ENCODE data around the gene ZNF652. TPM values are rescaled to one million over a fixed set of nuclear protein-coding genes. Genes with fewer than 3 reads are reported as not detected.

The ZNF652 gene
- polyA plus RNA-seq, 1 donor from 2014 or later, result 26.7 TPM

DNA sequence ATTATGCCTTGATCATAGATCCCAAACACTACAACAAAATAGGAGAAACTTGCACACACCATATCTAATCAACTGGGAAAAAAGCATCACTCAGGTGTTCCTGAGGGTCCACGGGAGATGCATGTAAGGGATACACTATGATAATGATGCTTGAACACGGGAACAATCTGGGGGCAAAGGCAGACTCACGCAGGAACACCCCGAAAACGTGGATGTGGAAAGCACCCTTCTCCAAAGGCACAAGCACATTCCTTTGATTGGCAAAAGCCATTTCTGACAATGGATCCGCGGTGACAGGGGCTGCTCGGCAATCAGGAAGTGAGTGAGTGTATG, 1.3 kb downstream of the ZNF652 start:
- H3K4me2 ChIP-seq (ENCODE audit: low read length), result peak overlapping the region; percentile 93
- H4K20me1 ChIP-seq (ENCODE audit: insufficient read depth), result no peaks in the 10 kb centered on the region
- peak overlapping the region; percentile 90 for H3K27ac ChIP-seq (ENCODE audit: low read length)

DNA sequence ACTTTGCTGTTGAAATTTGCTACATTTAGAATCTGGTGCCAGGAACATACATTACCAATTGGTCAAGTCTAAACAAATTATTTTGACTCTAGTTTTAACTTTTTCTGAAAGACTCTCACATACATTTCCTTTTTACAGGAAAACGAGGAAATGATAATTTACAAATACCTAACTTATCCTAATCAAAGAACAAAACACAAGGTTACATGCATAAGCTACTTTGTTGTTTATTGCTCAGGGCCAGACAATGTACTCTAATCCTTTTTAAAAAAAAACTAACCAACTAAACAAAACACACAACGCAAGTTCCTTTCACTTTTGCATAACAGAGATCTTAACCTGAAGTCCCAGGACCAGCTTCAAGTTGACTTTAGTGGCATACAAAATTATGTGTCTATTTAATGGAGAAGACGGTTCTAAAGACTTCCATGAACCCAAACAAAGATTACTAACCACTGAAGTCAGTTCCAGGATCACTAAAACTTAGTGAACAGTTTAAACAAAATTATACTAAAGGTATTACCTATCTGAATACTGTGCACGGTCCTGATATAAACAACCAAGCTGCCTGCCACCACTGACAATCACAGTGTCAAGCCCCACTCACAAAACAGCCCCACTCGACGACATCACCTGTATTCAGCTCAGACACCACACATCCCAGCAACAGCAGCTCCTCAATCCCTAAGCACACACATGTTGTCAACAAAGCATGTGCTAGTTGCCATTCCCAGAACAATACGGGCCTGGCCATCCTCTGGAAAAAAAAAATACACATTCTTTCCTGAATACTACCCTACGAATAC, 1.9 kb downstream of the ZNF652 start:
- Histone ChIP-seq H4K20me1 (ENCODE audit: insufficient read depth) (no peaks in the 10 kb centered on the region), H2AFZ (ENCODE audit: low read depth, low read length) (peak overlapping the region; percentile 76), H3F3A (ENCODE audit: insufficient read depth, low read length, poor library complexity, severe bottlenecking) (no peaks in the 10 kb centered on the region), H3K27ac (ENCODE audit: low read length) (peak overlapping the region; percentile 90), H3K9me2 (ENCODE audit: insufficient read depth, low read length) (no peaks in the 10 kb centered on the region), H3K27me3 (ENCODE audit: insufficient read depth, low read depth, low read length) (no peaks in the 10 kb centered on the region), H3K36me3 (ENCODE audit: insufficient read depth, low read length) (no peaks in the 10 kb centered on the region), H3K9me3 (ENCODE audit: low read length) (no peaks in the 10 kb centered on the region), H3K9ac (ENCODE audit: low read length) (peak overlapping the region; percentile 99), H3K79me2 (replicated peaks; ENCODE audit: insufficient read depth, low read length) (peaks cover 49% of the 10 kb centered on the region), H3K4me3 (ENCODE audit: low read length) (peak overlapping the region; percentile 70), H3K4me2 (ENCODE audit: low read length) (peak overlapping the region; percentile 93)
- TF ChIP-seq, protein P1, sequence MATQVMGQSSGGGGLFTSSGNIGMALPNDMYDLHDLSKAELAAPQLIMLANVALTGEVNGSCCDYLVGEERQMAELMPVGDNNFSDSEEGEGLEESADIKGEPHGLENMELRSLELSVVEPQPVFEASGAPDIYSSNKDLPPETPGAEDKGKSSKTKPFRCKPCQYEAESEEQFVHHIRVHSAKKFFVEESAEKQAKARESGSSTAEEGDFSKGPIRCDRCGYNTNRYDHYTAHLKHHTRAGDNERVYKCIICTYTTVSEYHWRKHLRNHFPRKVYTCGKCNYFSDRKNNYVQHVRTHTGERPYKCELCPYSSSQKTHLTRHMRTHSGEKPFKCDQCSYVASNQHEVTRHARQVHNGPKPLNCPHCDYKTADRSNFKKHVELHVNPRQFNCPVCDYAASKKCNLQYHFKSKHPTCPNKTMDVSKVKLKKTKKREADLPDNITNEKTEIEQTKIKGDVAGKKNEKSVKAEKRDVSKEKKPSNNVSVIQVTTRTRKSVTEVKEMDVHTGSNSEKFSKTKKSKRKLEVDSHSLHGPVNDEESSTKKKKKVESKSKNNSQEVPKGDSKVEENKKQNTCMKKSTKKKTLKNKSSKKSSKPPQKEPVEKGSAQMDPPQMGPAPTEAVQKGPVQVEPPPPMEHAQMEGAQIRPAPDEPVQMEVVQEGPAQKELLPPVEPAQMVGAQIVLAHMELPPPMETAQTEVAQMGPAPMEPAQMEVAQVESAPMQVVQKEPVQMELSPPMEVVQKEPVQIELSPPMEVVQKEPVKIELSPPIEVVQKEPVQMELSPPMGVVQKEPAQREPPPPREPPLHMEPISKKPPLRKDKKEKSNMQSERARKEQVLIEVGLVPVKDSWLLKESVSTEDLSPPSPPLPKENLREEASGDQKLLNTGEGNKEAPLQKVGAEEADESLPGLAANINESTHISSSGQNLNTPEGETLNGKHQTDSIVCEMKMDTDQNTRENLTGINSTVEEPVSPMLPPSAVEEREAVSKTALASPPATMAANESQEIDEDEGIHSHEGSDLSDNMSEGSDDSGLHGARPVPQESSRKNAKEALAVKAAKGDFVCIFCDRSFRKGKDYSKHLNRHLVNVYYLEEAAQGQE (IDR thresholded peaks at IDR 0.05; ENCODE audit: borderline replicate concordance), result peak; percentile 20
- TF ChIP-seq MXI1 (conservative IDR thresholded peaks at IDR 0.05; ENCODE audit: poor library complexity, severe bottlenecking) (peak; percentile 89), RAD21 (conservative IDR thresholded peaks at IDR 0.05) (no peak), TAF1 (IDR thresholded peaks at IDR 0.05; ENCODE audit: low read depth) (peak; percentile 0)

More for the DNA sequence above, 1.3 kb downstream of the ZNF652 start:
- H3K9me3 ChIP-seq (ENCODE audit: low read length), result no peaks in the 10 kb centered on the region
- TF ChIP-seq SMC3 (conservative IDR thresholded peaks at IDR 0.05; ENCODE audit: poor library complexity) (no peak), MXI1 (conservative IDR thresholded peaks at IDR 0.05; ENCODE audit: poor library complexity, severe bottlenecking) (peak; percentile 75)
- no peaks in the 10 kb centered on the region for H3F3A ChIP-seq (ENCODE audit: insufficient read depth, low read length, poor library complexity, severe bottlenecking)
- peak overlapping the region; percentile 70 for H3K4me3 ChIP-seq (ENCODE audit: low read length)
- peaks cover 47% of the 10 kb centered on the region for H3K79me2 ChIP-seq (replicated peaks; ENCODE audit: insufficient read depth, low read length)
- H3K9me2 ChIP-seq (ENCODE audit: insufficient read depth, low read length), result no peaks in the 10 kb centered on the region
- H3K36me3 ChIP-seq (ENCODE audit: insufficient read depth, low read length), result no peaks in the 10 kb centered on the region
- no peaks in the 10 kb centered on the region for H3K27me3 ChIP-seq (ENCODE audit: insufficient read depth, low read depth, low read length)
- peak overlapping the region; percentile 99 for H3K9ac ChIP-seq (ENCODE audit: low read length)
- peak overlapping the region; percentile 76 for H2AFZ ChIP-seq (ENCODE audit: low read depth, low read length)

DNA sequence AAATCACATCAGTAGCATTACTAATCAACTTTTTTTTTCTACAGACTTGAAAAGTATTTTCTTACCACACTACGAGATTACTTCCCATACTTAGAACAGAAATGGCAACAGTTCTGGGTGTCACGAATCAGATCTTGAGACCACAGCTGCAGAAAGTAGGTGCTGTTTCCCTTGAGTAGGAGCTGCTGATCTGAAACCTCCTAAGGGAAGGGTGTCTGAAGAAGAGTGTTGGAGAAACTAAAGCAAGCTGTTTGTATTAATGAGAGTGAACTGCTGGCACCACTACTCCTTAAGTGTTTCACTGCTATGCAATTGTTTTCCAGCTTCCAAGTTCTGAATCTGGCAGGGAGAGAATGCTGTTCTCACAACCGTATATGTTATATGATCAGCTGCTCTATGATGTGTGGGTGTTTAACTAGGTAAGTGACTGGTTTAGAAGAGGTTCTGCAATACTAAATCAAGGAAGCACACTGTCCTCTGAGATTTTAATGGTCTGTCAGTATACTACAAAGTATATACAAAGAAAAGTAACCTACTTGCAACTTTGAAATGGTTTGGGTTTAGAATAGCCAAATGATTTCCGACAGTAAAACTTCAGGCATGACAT, 3.3 kb downstream of the ZNF652 start:
- TF ChIP-seq EZH2 (IDR thresholded peaks at IDR 0.05; ENCODE audit: borderline replicate concordance, insufficient read depth, low read length, poor library complexity, severe bottlenecking) (no peak), EP300 (conservative IDR thresholded peaks at IDR 0.05; ENCODE audit: poor library complexity, severe bottlenecking) (no peak), RAD21 (conservative IDR thresholded peaks at IDR 0.05) (no peak), CTCF (IDR thresholded peaks at IDR 0.05; ENCODE audit: poor library complexity, severe bottlenecking) (no peak), POLR2AphosphoS5 (IDR thresholded peaks at IDR 0.05) (no peak), SMC3 (conservative IDR thresholded peaks at IDR 0.05; ENCODE audit: poor library complexity) (no peak), MXI1 (conservative IDR thresholded peaks at IDR 0.05; ENCODE audit: poor library complexity, severe bottlenecking) (no peak), TAF1 (IDR thresholded peaks at IDR 0.05; ENCODE audit: low read depth) (no peak)
- TF ChIP-seq, protein P1 (IDR thresholded peaks at IDR 0.05; ENCODE audit: borderline replicate concordance), result no peak
- Histone ChIP-seq H3K9me2 (ENCODE audit: insufficient read depth, low read length) (no peaks in the 10 kb centered on the region), H3K4me3 (ENCODE audit: low read length) (peak overlapping the region; percentile 70), H3K27ac (ENCODE audit: low read length) (no peak overlapping the region), H3K79me2 (replicated peaks; ENCODE audit: insufficient read depth, low read length) (peaks cover 63% of the 10 kb centered on the region), H3F3A (ENCODE audit: insufficient read depth, low read length, poor library complexity, severe bottlenecking) (no peaks in the 10 kb centered on the region), H3K36me3 (ENCODE audit: insufficient read depth, low read length) (no peaks in the 10 kb centered on the region), H4K20me1 (ENCODE audit: insufficient read depth) (no peaks in the 10 kb centered on the region), H3K4me2 (ENCODE audit: low read length) (peak overlapping the region; percentile 93), H3K9ac (ENCODE audit: low read length) (no peak overlapping the region), H3K27me3 (ENCODE audit: insufficient read depth, low read depth, low read length) (no peaks in the 10 kb centered on the region), H2AFZ (ENCODE audit: low read depth, low read length) (no peak overlapping the region), H3K9me3 (ENCODE audit: low read length) (no peaks in the 10 kb centered on the region)

Measured in neural cell (in vitro differentiated cells).